Stimulated activated CD4-positive, alpha-beta T cell treated with anti-CD3 and anti-CD28 coated beads, Interleukin-15, amount 100 ng/mL, for 1 hour (primary cell): ENCODE measurements around the gene MMP11.

ENCODE experiments used
- DNase-seq, 2 donors: peaks; one replicate each; pipeline ENCODE4 v3.0.0-alpha.2; 2020; ENCODE audit warnings: low read depth in 1 of 2, low spot score in 1 of 2

MMP11 gene

GRCh38 chr22:23828800-23829680, 56.4 kb downstream of the MMP11 start:
- DNase-seq = no peak

GRCh38 chr22:23829845-23830372, 57.3 kb downstream of the MMP11 start:
- DNase-seq = no peak

GRCh38 chr22:23831261-23831660, 58.6 kb downstream of the MMP11 start:
- DNase-seq = no peak

- DNase-seq = no peak
Observed at GRCh38 chr22:23831781-23832180, 59.1 kb downstream of the MMP11 start.

GRCh38 chr22:23832226-23833016, 59.8 kb downstream of the MMP11 start:
- DNase-seq = no peak

GRCh38 chr22:23833017-23833751, 60.5 kb downstream of the MMP11 start:
- DNase-seq = no peak
